ENCODE data around the gene ZNF559.
"Not testable (repeated sequence)": the region's sequence is repeated elsewhere in the genome, so short reads cannot be mapped to it uniquely, and the experiment has no call there.

Gene ZNF559

GRCh38 chr19:9309139-9309973 is 14.6 kb upstream of the ZNF559 start, which contains the start of gene ZNF699:
TSS of gene ZNF699 (minus strand) at chr19:9309838. CDS start at chr19:9305119, 4,719 bp downstream.
- H3K4me3 ChIP-seq (ENCODE audit: low read length): peak within 1 kb of the TSS; percentile 86
- TF ChIP-seq CTCF (conservative IDR thresholded peaks at IDR 0.05; ENCODE audit: low read depth, low read length): no peak
- peak; percentile 84 for DNase-seq (ENCODE audit: low read depth)

GRCh38 chr19:9309974-9310446 is 14.0 kb upstream of the ZNF559 start:
- peak overlapping the region; percentile 86 for H3K4me3 ChIP-seq (ENCODE audit: low read length)
- TF ChIP-seq CTCF (conservative IDR thresholded peaks at IDR 0.05; ENCODE audit: low read depth, low read length): no peak
- DNase-seq (ENCODE audit: low read depth): no peak

GRCh38 chr19:9313756-9314155 is 10.2 kb upstream of the ZNF559 start:
- no peak for TF ChIP-seq CTCF (conservative IDR thresholded peaks at IDR 0.05; ENCODE audit: low read depth, low read length)

DNA sequence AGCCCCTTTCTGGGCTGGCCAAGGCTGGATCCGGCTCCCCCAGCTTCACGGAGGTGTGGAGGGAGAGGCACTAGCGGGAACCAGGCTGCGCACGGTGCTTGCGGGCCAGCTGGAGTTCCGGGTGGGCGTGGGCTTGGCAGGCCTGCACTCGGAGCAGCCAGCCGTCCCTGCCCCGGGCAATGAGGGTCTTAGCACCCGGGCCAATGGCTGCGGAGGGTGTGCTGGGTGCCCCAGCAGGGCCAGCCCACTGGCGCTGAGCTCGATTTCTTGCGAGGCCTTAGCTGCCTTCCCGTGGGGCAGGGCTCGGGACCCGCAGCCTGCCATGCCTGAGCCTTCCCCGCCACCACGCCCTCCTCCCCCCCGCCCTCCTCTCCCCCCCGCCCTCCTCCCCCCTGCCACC is 2.6 kb upstream of the ZNF559 start:
- H3K4me3 ChIP-seq (ENCODE audit: low read length): no peak overlapping the region
- no peak for TF ChIP-seq CTCF (conservative IDR thresholded peaks at IDR 0.05; ENCODE audit: low read depth, low read length)
- no peak for DNase-seq (ENCODE audit: low read depth)

More at GRCh38 chr19:9313756-9314155, 10.2 kb upstream of the ZNF559 start:
- no peak overlapping the region for H3K4me3 ChIP-seq (ENCODE audit: low read length)
- no peak for DNase-seq (ENCODE audit: low read depth)

GRCh38 chr19:9321756-9322155 is 2.2 kb upstream of the ZNF559 start:
- not testable (repeated sequence) for H3K4me3 ChIP-seq (ENCODE audit: low read length); DNase-seq (ENCODE audit: low read depth)

DNA sequence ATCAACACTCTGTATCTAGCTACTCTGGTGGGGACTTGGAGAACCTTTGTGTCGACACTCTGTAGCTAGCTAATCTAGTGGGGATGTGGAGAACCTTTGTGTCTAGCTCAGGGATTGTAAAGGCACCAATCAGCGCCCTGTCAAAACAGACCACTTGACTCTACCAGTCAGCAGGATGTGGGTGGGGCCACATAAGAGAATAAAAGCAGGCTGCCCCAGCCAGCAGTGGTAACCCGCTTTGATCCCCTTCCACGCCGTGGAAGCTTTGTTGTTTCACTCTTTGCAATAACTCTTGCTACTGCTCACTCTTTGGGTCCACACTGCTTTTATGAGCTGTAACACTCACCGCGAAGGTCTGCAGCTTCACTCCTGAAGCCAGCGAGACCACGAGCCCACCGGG is 1.8 kb upstream of the ZNF559 start:
- not testable (repeated sequence) for H3K4me3 ChIP-seq (ENCODE audit: low read length); DNase-seq (ENCODE audit: low read depth)

DNA sequence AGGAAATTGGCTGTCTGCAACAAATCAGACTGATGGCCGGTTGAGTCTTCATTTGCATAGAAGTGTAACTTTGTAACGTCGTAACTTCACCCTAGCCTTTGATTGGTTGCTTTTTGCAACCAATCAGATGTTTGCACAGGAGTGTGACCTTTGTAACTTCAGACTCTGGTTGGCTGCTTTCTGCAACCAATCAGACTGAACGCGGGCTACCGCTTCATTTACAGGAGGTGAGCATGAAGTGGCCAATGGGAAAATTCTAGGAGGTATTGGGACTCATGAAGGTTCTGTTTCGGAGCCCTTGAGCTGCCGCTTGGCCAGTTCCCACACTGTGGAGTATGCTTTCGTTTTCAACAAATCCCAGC is 441 bp upstream of the ZNF559 start:
- no peak for TF ChIP-seq CTCF (conservative IDR thresholded peaks at IDR 0.05; ENCODE audit: low read depth, low read length)
- peak; percentile 38 for DNase-seq (ENCODE audit: low read depth)
- peak overlapping the region; percentile 74 for H3K4me3 ChIP-seq (ENCODE audit: low read length)

GRCh38 chr19:9324584-9324962 is 594 bp downstream of the ZNF559 start:
- peak overlapping the region; percentile 74 for H3K4me3 ChIP-seq (ENCODE audit: low read length)
- DNase-seq (ENCODE audit: low read depth): no peak
- TF ChIP-seq CTCF (conservative IDR thresholded peaks at IDR 0.05; ENCODE audit: low read depth, low read length): no peak

Data from retinal pigment epithelial cell (primary cell).